CD4-positive, alpha-beta T cell treated with Interleukin-4 for 4 hours (primary cell): ENCODE results near the gene IRF2BP1.

ENCODE experiments used
- DNase-seq: peaks from one replicate; pipeline ENCODE4 v3.0.0-alpha.2; 2020

IRF2BP1 gene

DNA sequence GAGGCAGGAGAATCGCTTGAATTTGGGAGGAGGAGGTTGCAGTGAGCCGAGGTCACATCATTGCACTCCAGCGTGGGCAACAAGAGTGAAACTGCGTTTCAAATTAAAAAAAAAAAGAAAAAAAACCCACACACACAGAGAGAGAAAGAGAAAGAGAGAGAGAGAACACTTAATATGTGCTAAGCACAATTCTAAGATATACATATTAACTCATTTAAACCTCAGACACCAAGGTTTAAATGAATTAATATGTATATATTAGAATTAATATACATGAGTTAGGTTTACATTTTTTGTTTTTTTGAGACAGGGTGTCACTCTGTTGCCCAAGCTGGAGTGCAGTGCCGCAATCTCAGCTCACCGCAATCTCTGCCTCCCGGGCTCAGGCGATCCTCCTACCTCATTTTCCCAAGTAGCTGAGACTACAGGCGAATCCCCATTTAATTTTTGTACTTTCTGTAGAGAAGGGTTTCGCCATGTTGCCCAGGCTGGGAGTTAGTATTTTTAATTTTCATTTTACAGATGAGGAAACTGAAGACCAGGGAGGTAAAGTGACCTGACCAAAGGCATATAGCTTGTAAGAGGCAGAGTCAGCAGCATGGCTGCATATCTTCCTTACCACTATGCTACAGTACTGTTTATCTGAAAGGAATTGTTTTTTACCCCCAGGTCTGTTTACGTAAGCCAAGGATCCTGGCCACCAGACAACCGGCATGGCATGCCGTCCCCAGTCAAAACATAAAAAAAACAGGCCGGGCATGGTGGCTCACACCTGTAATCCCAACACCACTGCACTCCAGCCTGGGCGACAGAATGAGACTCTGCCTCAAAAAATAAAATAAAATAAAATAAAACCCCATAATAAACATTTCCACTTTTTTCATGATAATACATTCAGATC is 25.3 kb downstream of the IRF2BP1 start:
- no peak for DNase-seq

DNA sequence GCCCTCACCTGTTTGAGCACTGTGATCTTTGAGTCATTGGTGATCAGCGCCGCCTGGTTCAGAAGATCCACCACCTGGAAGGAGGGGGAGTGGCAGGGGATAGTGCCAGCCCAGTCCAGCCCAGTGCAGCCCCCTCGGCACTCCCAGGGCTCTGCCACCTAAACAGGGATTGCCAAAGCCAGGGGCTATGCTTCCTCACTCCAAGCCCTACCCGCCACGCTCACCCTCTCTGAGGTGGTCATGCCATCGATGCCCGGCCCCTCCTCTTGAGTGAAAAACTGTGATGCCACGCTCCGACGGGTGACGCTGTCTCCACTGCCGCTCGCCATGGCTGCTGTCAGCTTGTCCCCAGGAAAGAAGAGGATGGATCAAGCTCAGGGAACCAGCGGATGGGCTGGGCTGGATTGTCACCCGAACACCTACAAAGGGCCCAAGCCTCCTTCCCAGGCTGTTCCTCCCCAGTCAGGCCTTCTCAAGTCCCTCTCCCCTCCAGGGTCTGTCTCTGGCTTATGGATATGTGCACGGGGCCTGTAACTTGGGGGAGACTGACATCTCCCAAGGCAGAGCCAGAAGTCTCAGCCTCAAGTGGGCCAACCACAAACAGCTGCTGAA is 31.7 kb downstream of the IRF2BP1 start:
- DNase-seq, result no peak

DNA sequence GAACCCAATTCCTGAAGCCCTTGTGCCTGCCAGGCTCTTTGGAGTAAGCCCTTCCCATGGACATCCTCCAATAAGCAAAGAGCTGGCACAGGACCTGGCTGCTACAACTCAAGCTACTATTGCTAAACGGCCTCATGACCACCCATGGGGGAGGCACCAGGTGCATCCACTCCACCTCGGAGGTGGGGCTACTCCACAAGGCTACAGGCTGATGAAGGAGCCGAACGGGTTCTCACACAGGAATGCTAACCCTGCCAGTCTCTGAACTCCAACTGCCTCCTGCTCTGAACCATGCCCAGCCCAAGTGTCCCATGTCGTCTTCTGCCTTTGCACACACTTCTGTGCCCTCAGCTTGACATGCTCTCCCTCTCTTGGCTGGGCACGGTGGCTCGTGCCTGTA is 33.0 kb downstream of the IRF2BP1 start:
- DNase-seq, result no peak

DNA sequence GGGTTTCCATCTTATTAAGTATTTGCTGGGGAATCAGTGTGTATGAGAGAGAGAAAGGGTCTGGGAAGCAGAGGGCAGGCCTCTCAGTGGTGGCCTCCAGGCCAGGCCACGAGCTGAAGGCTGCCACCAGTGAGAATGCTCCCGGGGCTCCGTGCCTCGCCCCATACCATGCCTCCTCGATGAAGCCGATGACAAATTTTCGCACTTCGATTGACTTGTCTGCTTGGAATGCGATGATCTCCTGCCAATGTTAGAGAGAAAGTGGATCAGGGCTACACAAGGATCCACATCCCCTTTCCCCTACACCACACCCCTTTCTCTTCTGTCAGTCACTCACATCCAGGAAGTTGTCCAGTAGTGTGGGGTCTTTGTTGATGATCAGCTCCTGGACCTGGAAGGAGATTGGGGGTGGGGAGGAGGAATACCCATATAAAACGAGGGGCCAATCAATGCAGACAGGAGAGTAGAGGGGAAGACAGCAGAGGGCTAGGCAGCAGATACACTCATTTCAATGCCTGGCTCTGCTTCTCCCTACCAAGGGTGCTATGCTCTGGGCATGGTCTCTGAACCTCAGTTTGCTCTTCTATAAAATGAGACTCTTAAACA is 33.7 kb downstream of the IRF2BP1 start:
- DNase-seq, result no peak

DNA sequence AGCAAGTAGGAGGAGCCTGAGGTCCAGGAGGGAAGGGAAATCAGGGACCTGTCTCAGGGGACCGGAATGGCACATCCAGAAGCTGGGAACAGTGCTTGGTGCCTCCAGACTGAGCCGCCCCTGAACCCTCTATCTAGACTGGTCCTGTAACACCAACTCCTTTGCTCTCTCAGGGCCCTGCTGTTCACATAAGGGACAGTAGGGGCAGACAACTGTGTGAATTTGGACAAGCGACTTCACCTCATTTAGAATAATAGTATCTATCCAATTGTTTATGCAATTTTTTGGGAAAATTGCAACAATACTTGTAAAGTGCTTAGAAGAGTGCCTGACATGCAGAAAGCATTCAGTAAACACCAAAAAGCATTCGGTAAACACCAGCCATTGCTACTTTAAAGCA is 37.0 kb downstream of the IRF2BP1 start:
- no peak for DNase-seq

DNA sequence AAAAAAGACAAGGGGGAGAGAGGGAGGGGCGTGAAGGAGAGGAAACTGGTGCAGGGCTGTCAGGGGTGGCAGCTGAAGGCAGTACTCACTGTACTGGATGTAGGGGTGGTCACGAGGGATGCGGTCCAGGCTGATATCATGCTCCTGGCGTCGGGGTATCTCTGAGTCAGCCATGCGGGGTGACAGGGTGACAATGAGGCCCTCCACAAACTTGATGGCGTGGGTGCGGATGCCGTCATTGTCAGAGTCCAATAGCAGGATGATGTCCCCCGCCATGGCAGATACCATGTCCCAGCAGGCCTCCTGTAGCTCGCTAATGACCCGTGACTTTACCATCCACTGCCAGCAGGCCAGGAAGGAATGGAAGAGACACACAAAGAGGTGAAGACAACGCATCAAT is 38.3 kb downstream of the IRF2BP1 start:
- DNase-seq, result no peak

DNA sequence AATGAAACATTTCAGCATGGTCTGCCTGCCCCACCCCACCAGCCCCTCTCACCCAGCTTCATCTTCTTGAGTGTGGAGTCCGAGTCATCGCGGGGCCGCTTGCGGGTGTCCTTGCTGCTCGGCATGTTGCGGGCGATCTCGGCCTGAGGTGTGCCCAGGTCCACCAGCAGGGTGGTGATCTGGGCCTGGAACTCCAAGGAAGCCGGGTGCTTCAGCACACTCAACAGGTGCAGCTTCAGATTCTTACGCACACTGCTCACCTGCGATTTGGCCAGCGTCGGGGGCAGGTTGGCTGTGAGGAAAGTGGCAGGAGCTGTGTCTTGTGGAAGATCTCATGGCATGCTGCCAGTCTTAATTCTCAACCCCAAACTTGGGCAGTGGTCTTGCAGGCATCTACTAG is 43.7 kb downstream of the IRF2BP1 start:
- DNase-seq, result no peak

DNA sequence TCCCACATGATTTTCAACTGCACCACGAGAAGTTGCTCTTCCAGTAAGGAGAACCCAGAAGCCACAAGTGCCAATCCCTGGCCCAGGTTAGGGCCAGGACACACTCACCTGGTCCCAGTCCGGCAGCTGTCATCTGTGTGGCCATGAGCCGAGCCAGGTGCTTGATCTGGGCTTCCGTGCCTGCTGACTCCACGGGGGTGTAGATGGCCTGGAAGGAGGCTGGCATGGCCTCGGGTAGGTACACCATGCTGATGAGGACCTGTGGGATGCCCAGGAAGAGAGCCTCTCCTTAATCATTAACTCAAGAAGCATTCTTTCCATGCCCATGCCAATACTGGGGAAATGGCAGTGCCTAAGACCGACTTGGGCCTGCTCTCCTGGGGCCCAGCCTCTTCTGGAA is 51.0 kb downstream of the IRF2BP1 start:
- no peak for DNase-seq
